Liver (tissue), 9 donors: ENCODE data around the gene GAP43. TPM values are rescaled to one million over a fixed set of nuclear protein-coding genes. Genes with fewer than 3 reads are reported as not detected.

ENCODE experiments used
- DNase-seq: peaks from one replicate; pipeline ENCODE4 v3.0.0-alpha.2; 2017; ENCODE audit warnings: low spot score
- H3K27ac ChIP-seq, 2 donors: one replicate each; pipeline ENCODE4 v1.7.0; 2013; ENCODE audit warnings: inconsistent platforms in 2 of 2, low read length in 2 of 2, control low read depth in 1 of 2, low read depth in 1 of 2, mild to moderate bottlenecking in 1 of 2
- H3K27me3 ChIP-seq, 4 donors: one replicate each; pipeline versions ENCODE4 v1.6.1 to v1.7.0; 2013; ENCODE audit warnings: low read length in 3 of 4, inconsistent platforms in 1 of 4, mild to moderate bottlenecking in 1 of 4, moderate library complexity in 1 of 4; ENCODE audit not compliant: control insufficient read depth in 4 of 4, insufficient read depth in 4 of 4
- H3K36me3 ChIP-seq, 4 donors: one replicate each; pipeline versions ENCODE4 v1.6.1 to v1.7.0; 2013; ENCODE audit warnings: low read length in 3 of 4, mild to moderate bottlenecking in 3 of 4, low read depth in 1 of 4, moderate library complexity in 1 of 4; ENCODE audit not compliant: control insufficient read depth in 4 of 4, insufficient read depth in 3 of 4
- H3K4me1 ChIP-seq, 4 donors: one replicate each; pipeline versions ENCODE4 v1.6.1 to v1.7.0; 2013; ENCODE audit warnings: low read length in 3 of 4, mild to moderate bottlenecking in 3 of 4, moderate library complexity in 1 of 4; ENCODE audit not compliant: control insufficient read depth in 4 of 4, insufficient read depth in 4 of 4
- H3K4me3 ChIP-seq, 3 donors: one replicate each; pipeline versions ENCODE4 v1.6.1 to v1.7.0; 2013; ENCODE audit warnings: low read length in 3 of 3, control low read depth in 1 of 3, low read depth in 1 of 3, mild to moderate bottlenecking in 1 of 3
- H3K9ac ChIP-seq, 2 donors: one replicate each; pipeline ENCODE4 v1.7.0; 2013; ENCODE audit warnings: low read length in 2 of 2, mild to moderate bottlenecking in 2 of 2, moderate library complexity in 2 of 2, control low read depth in 1 of 2, low read depth in 1 of 2
- H3K9me3 ChIP-seq, 4 donors: one replicate each; pipeline versions ENCODE4 v1.6.1 to v1.7.0; 2013; ENCODE audit warnings: low read length in 3 of 4; ENCODE audit not compliant: control insufficient read depth in 4 of 4
- EGR1 ChIP-seq, 2 donors: IDR thresholded peaks; 2 replicates each; pipeline ENCODE4 v1.6.1; 2016 to 2018; ENCODE audit warnings: antibody characterized with exemption in 2 of 2, low read depth in 2 of 2
- FOXA1 ChIP-seq: IDR thresholded peaks from 2 replicates; pipeline ENCODE4 v1.6.1; 2016; ENCODE audit warnings: antibody characterized with exemption
- FOXA2 ChIP-seq: IDR thresholded peaks from 2 replicates; pipeline ENCODE4 v1.6.1; 2016; ENCODE audit warnings: antibody characterized with exemption
- GABPA ChIP-seq, 2 donors: IDR thresholded peaks in 1 of 2; conservative IDR thresholded peaks in 1 of 2; 2 replicates each; pipeline ENCODE4 v1.6.1; 2016; ENCODE audit warnings: antibody characterized with exemption in 2 of 2, mild to moderate bottlenecking in 1 of 2, moderate library complexity in 1 of 2
- HNF4A ChIP-seq, 2 donors: conservative IDR thresholded peaks; 2 replicates each; pipeline ENCODE4 v1.6.1; 2016; ENCODE audit warnings: antibody characterized with exemption in 2 of 2, mild to moderate bottlenecking in 2 of 2
- JUND ChIP-seq, 2 donors: IDR thresholded peaks; 2 replicates each; pipeline ENCODE4 v1.6.1; 2016; ENCODE audit warnings: antibody characterized with exemption in 2 of 2
- MAX ChIP-seq: IDR thresholded peaks from 2 replicates; pipeline ENCODE4 v1.6.1; 2016; ENCODE audit warnings: antibody characterized with exemption
- RAD21 ChIP-seq, 2 donors: IDR thresholded peaks; 2 replicates each; pipeline ENCODE4 v1.6.1; 2016; ENCODE audit warnings: antibody characterized with exemption in 2 of 2, mild to moderate bottlenecking in 2 of 2
- REST ChIP-seq: IDR thresholded peaks from 2 replicates; pipeline ENCODE4 v1.6.1; 2016; ENCODE audit warnings: antibody characterized with exemption, mild to moderate bottlenecking
- RXRA ChIP-seq, 2 donors: IDR thresholded peaks; 2 replicates each; pipeline ENCODE4 v1.6.1; 2017 to 2018; ENCODE audit warnings: antibody characterized with exemption in 2 of 2, mild to moderate bottlenecking in 1 of 2
- SP1 ChIP-seq: IDR thresholded peaks from 2 replicates; pipeline ENCODE4 v1.6.1; 2018; ENCODE audit warnings: antibody characterized with exemption, mild to moderate bottlenecking
- TAF1 ChIP-seq: conservative IDR thresholded peaks from 2 replicates; pipeline ENCODE4 v1.6.1; 2016; ENCODE audit warnings: antibody characterized with exemption, mild to moderate bottlenecking
- YY1 ChIP-seq: IDR thresholded peaks from 2 replicates; pipeline ENCODE4 v1.6.1; 2016; ENCODE audit warnings: antibody characterized with exemption, mild to moderate bottlenecking
- WGBS: extraction: QIAGEN DNeasy Blood & Tissue Kit; methylation state at CpG from one replicate; pipeline ENCODE4 v1.1.7; 2013; 5-methylcytosine and 5-hydroxymethylcytosine counted together
- polyA plus RNA-seq, 2 donors: library from polyadenylated mRNA; stranded (reverse) in 1 of 2; unstranded in 1 of 2; fragments of 200-250 nt in 1 of 2; fragments of >200 nt in 1 of 2; fragmentation: Nextera tagmentation in 1 of 2; extraction: Ambion mirVana in 1 of 2; gene quantifications; one replicate each; pipeline versions ENCODE4 v1.2.1 to v1.2.3, GENCODE V29; 2013 to 2015
- total RNA-seq, 2 donors: library from RNA; depleted of rRNA; stranded (reverse); fragments of >200 nt; gene quantifications; one replicate each; pipeline ENCODE4 v1.2.3, GENCODE V29; 2014
- donor health status: healthy.
- donor health status: healthy.
- donor health status: healthy.
- donor health status: healthy.
- donor health status: healthy.

GAP43 gene
- total and polyA plus RNA-seq, 4 donors: 0.06 TPM; not detected in 3

GRCh38 chr3:115611630-115612029 is 11.7 kb upstream of the GAP43 start:
- Histone ChIP-seq H3K4me1 (no peaks in the 10 kb centered on the region), H3K27ac (no peak overlapping the region), H3K4me3 (no peak overlapping the region), H3K9ac (no peak overlapping the region), H3K9me3 (no peaks in the 10 kb centered on the region), H3K27me3 (no peaks in the 10 kb centered on the region), H3K36me3 (no peaks in the 10 kb centered on the region)
- WGBS: 89% methylated on average over 3 of the region's 3 CpGs
- TF ChIP-seq GABPA (IDR thresholded peaks at IDR 0.05 in 1 of 2, conservative IDR thresholded peaks at IDR 0.05 in 1 of 2): no peak
- TF ChIP-seq MAX: no peak
- TF ChIP-seq EGR1 (IDR thresholded peaks at IDR 0.05; ENCODE audit: low read depth in 2 of 2): no peak
- TF ChIP-seq RAD21 (IDR thresholded peaks at IDR 0.05): no peak
- no peak for DNase-seq

- H3K4me1 ChIP-seq: no peaks in the 10 kb centered on the region
- no peaks in the 10 kb centered on the region for H3K27me3 ChIP-seq
- TF ChIP-seq REST: no peak
- no peak overlapping the region for H3K4me3 ChIP-seq
- 84% methylated on average over 2 of the region's 2 CpGs for WGBS
- no peak for DNase-seq
- H3K27ac ChIP-seq: no peak overlapping the region
- H3K36me3 ChIP-seq: no peaks in the 10 kb centered on the region
- H3K9ac ChIP-seq: no peak overlapping the region
- no peaks in the 10 kb centered on the region for H3K9me3 ChIP-seq
These were observed 8.1 kb upstream of the GAP43 start for GRCh38 chr3:115615001-115615814.

GRCh38 chr3:115616461-115616860 is 6.8 kb upstream of the GAP43 start:
- TF ChIP-seq FOXA1 (no peak), RAD21 (IDR thresholded peaks at IDR 0.05) (no peak), RXRA (IDR thresholded peaks at IDR 0.05) (no peak), HNF4A (conservative IDR thresholded peaks at IDR 0.05) (no peak), JUND (IDR thresholded peaks at IDR 0.05) (no peak), FOXA2 (no peak), GABPA (IDR thresholded peaks at IDR 0.05 in 1 of 2, conservative IDR thresholded peaks at IDR 0.05 in 1 of 2) (no peak), REST (no peak), SP1 (no peak), TAF1 (no peak), YY1 (no peak)
- no peaks in the 10 kb centered on the region for H3K9me3 ChIP-seq
- H3K36me3 ChIP-seq: no peaks in the 10 kb centered on the region
- H3K27ac ChIP-seq: no peak overlapping the region
- H3K9ac ChIP-seq: no peak overlapping the region
- H3K4me3 ChIP-seq: no peak overlapping the region
- H3K27me3 ChIP-seq: no peaks in the 10 kb centered on the region
- no peak for DNase-seq
- 86% methylated on average over 4 of the region's 4 CpGs for WGBS
- H3K4me1 ChIP-seq: no peaks in the 10 kb centered on the region
